ENCODE results near the gene MOBP. TPM values are rescaled to one million over a fixed set of nuclear protein-coding genes. Genes with fewer than 3 reads are reported as not detected.
"Not testable (repeated sequence)": the region's sequence is repeated elsewhere in the genome, so short reads cannot be mapped to it uniquely, and the experiment has no call there.

The MOBP gene
- total RNA-seq, 1 experiment from 2014 or later, result 0.57 TPM

GRCh38 chr3:39449796-39450195, 17.7 kb upstream of the MOBP start:
- Mint-ChIP-seq H3K4me3 (ENCODE audit: low read depth, unreplicated experiment) (no peak overlapping the region), H3K4me1 (ENCODE audit: low read depth, unreplicated experiment) (peaks cover 14% of the 10 kb centered on the region), H3K36me3 (ENCODE audit: insufficient read depth, unreplicated experiment) (no peaks in the 10 kb centered on the region), H3K9me3 (ENCODE audit: low read depth, unreplicated experiment) (no peaks in the 10 kb centered on the region), H3K27ac (ENCODE audit: unreplicated experiment) (no peak overlapping the region), H3K27me3 (ENCODE audit: unreplicated experiment) (no peaks in the 10 kb centered on the region)
- BruUV-seq (replicated peaks), result no TSS peak
- intact Hi-C loops (cut with micrococcal nuclease; ENCODE audit: unreplicated experiment), result loop anchor here (10.0 kb wide), 1 partner anchor 865 kb away; no protein-coding TSS in a partner anchor
- no peak for DNase-seq
- no peak for TF ChIP-seq CTCF (IDR thresholded peaks at IDR 0.05; ENCODE audit: unreplicated experiment)
- CTCF ChIA-PET, result no interaction called here

- intact Hi-C loops (cut with micrococcal nuclease; ENCODE audit: unreplicated experiment), result no loop called here
- no TSS peak for BruUV-seq (replicated peaks)
These were observed 14.3 kb upstream of the MOBP start for GRCh38 chr3:39453134-39453533.

GRCh38 chr3:39453872-39454271, 13.6 kb upstream of the MOBP start:
- H3K4me3 Mint-ChIP-seq (ENCODE audit: low read depth, unreplicated experiment); H3K36me3 Mint-ChIP-seq (ENCODE audit: insufficient read depth, unreplicated experiment); DNase-seq; BruUV-seq (replicated peaks); H3K27ac Mint-ChIP-seq (ENCODE audit: unreplicated experiment); H3K9me3 Mint-ChIP-seq (ENCODE audit: low read depth, unreplicated experiment); CTCF ChIA-PET; H3K27me3 Mint-ChIP-seq (ENCODE audit: unreplicated experiment); intact Hi-C loops (cut with micrococcal nuclease; ENCODE audit: unreplicated experiment): not testable (repeated sequence)
- H3K4me1 Mint-ChIP-seq (ENCODE audit: low read depth, unreplicated experiment), result peaks cover 14% of the 10 kb centered on the region

More at GRCh38 chr3:39453134-39453533, 14.3 kb upstream of the MOBP start:
- no peaks in the 10 kb centered on the region for H3K36me3 Mint-ChIP-seq (ENCODE audit: insufficient read depth, unreplicated experiment)
- H3K27ac Mint-ChIP-seq (ENCODE audit: unreplicated experiment), result no peak overlapping the region
- H3K4me1 Mint-ChIP-seq (ENCODE audit: low read depth, unreplicated experiment), result peaks cover 14% of the 10 kb centered on the region
- DNase-seq, result no peak
- H3K27me3 Mint-ChIP-seq (ENCODE audit: unreplicated experiment), result no peaks in the 10 kb centered on the region
- TF ChIP-seq CTCF (IDR thresholded peaks at IDR 0.05; ENCODE audit: unreplicated experiment), result no peak
- no peak overlapping the region for H3K4me3 Mint-ChIP-seq (ENCODE audit: low read depth, unreplicated experiment)
- H3K9me3 Mint-ChIP-seq (ENCODE audit: low read depth, unreplicated experiment), result no peaks in the 10 kb centered on the region
- CTCF ChIA-PET, result no interaction called here

GRCh38 chr3:39454591-39455217, 12.8 kb upstream of the MOBP start:
- Mint-ChIP-seq H3K4me3 (ENCODE audit: low read depth, unreplicated experiment) (no peak overlapping the region), H3K27ac (ENCODE audit: unreplicated experiment) (no peak overlapping the region), H3K4me1 (ENCODE audit: low read depth, unreplicated experiment) (peaks cover 14% of the 10 kb centered on the region), H3K9me3 (ENCODE audit: low read depth, unreplicated experiment) (no peaks in the 10 kb centered on the region), H3K27me3 (ENCODE audit: unreplicated experiment) (no peaks in the 10 kb centered on the region), H3K36me3 (ENCODE audit: insufficient read depth, unreplicated experiment) (no peaks in the 10 kb centered on the region)
- BruUV-seq (replicated peaks), result no TSS peak
- TF ChIP-seq CTCF (IDR thresholded peaks at IDR 0.05; ENCODE audit: unreplicated experiment), result no peak
- CTCF ChIA-PET, result no interaction called here
- intact Hi-C loops (cut with micrococcal nuclease; ENCODE audit: unreplicated experiment), result no loop called here
- no peak for DNase-seq

- peaks cover 22% of the 10 kb centered on the region for H3K4me1 Mint-ChIP-seq (ENCODE audit: low read depth, unreplicated experiment)
- intact Hi-C loops (cut with micrococcal nuclease; ENCODE audit: unreplicated experiment), result no loop called here
- no peaks in the 10 kb centered on the region for H3K9me3 Mint-ChIP-seq (ENCODE audit: low read depth, unreplicated experiment)
- no TSS peak for BruUV-seq (replicated peaks)
- CTCF ChIA-PET, result no interaction called here
- H3K27ac Mint-ChIP-seq (ENCODE audit: unreplicated experiment), result no peak overlapping the region
- no peaks in the 10 kb centered on the region for H3K27me3 Mint-ChIP-seq (ENCODE audit: unreplicated experiment)
- H3K36me3 Mint-ChIP-seq (ENCODE audit: insufficient read depth, unreplicated experiment), result no peaks in the 10 kb centered on the region
- no peak for TF ChIP-seq CTCF (IDR thresholded peaks at IDR 0.05; ENCODE audit: unreplicated experiment)
- DNase-seq, result no peak
- no peak overlapping the region for H3K4me3 Mint-ChIP-seq (ENCODE audit: low read depth, unreplicated experiment)
These were observed 11.3 kb upstream of the MOBP start for GRCh38 chr3:39456159-39456558.

Data from Calu3 (cell line).